GM12891 (cell line): ENCODE results near the gene AKR7A3.
A peak's percentile ranks its signal among the peaks of the same experiment; 100 is the strongest.

Experiments
- DNase-seq: peaks from one replicate; pipeline ENCODE4 v3.0.0; 2011; ENCODE audit warnings: low spot score; ENCODE audit not compliant: insufficient read length
- FAIRE-seq: peaks from 2 replicates; lab custom pipeline; 2011; peaks lifted over from hg19 to GRCh38; lab: Jason Lieb, UNC
- PAX5 ChIP-seq: IDR thresholded peaks from 2 replicates; pipeline ENCODE4 v1.6.1; 2011; ENCODE audit warnings: low read length, moderate library complexity, mild to moderate bottlenecking; ENCODE audit not compliant: insufficient read depth, severe bottlenecking
- POLR2A ChIP-seq: IDR thresholded peaks from 2 replicates; pipeline ENCODE4 v1.6.1; 2011; ENCODE audit warnings: low read depth, low read length, control low read depth
- POLR2AphosphoS5 ChIP-seq: IDR thresholded peaks from 2 replicates; pipeline ENCODE4 v1.6.1; 2011; ENCODE audit warnings: low read depth, low read length, control low read depth
- POU2F2 ChIP-seq: IDR thresholded peaks from 2 replicates; pipeline ENCODE4 v1.6.1; 2011; ENCODE audit warnings: low read depth, mild to moderate bottlenecking, control low read depth, low read length, moderate library complexity
- SPI1 ChIP-seq: IDR thresholded peaks from 2 replicates; pipeline ENCODE4 v1.6.1; 2011; ENCODE audit warnings: low read depth, low read length, control low read depth
- TAF1 ChIP-seq: IDR thresholded peaks from 2 replicates; pipeline ENCODE4 v1.6.1; 2011; ENCODE audit warnings: low read depth, low read length, control low read depth

The AKR7A3 gene

DNA sequence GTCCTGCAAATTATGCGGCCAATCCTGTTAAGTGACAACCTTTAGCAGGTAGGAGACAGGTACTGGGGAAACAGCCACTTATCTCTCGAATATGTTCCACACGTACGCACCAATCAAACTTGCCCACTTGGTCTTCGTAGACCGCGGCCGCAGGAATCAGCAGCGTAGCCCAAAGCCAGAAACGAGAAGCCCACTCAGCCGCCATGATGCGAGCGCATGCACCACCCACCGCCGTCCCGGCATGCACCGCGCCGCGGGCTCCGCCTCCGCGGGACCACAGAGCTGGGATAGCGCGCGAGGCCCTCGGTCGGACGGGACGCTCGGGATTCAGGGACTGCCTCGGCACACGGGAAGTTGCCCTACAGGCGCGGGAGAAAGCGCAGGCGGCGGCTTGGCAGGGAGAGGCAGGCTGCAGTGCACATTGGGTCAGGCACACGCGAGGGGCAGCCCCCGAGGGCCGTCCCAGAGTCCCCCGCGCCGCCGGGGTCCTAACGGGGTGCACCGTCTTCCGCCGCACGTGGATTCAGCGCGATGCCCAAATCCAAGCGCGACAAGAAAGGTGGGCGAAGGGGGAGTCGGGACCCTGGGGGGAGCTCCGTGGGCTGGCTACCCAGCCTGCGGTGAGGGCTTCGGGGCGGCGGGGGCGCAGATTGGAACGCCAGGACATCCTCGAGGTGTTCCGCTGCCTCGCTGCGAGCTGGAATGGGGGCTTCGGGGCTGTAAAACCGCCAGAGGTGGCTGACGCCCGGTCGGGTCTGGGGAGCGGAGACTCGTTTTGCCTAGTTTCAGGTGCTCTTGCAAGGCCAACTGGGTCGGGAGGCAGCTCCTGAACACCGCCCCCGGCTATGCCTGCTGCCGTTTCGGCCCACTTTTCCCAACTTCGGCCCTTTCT lies 37.0 kb downstream of the AKR7A3 start, which contains the start of the genes EMC1 and MRTO4:
Gene EMC1 (minus strand): TSS at position 220 of the 892 bp plus-strand sequence. CDS start 15 bp downstream, at position 205.
Gene MRTO4 (plus strand): TSS at position 501 of the 892 bp plus-strand sequence. CDS start 31 bp downstream, at position 532.
- DNase-seq (peak; percentile 94), FAIRE-seq (peak; percentile 97)
- TF ChIP-seq PAX5: no peak
- peak; percentile 97 for TF ChIP-seq POLR2A
- no peak; the same call in 1 of the 2 replicates for TF ChIP-seq SPI1
- TF ChIP-seq TAF1: peak; percentile 94
- peak; percentile 98 for TF ChIP-seq POLR2AphosphoS5
- peak; percentile 86 for TF ChIP-seq POU2F2

DNA sequence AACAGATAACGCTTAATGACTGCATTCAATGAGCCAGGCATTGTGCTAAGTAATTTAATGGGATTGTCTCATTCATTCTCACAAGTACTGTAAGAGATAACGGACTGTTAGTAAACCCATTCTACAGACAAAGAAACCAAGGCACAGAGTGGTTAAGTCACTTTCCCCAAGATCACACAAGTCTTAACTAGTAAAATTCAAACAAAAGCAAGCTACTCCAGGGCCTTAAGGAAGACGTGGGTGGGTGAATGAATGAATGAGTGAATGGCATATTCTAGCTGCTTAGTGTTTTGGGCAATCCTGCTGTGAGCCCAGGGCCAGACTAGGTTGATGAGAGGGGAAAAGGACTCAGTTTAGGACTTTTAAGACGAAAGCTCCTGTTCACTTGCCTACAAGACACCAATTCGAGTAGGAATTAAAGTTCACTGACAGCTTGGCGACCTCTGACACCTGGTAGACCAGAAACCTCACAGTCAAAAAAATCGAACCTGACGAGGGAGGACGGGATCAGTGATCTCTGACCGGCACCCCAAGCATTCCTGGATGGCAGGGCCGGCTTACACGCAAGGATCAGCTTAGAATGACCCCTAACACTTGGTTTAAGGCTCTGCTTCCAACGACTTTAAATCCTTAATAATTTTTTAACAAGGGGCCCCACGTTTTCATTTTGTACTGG lies 37.8 kb downstream of the AKR7A3 start:
- TF ChIP-seq POU2F2: no peak
- no peak for TF ChIP-seq TAF1
- no peak for TF ChIP-seq SPI1
- no peak for TF ChIP-seq POLR2AphosphoS5
- no peak for TF ChIP-seq PAX5
- no peak for TF ChIP-seq POLR2A
- FAIRE-seq: no peak
- DNase-seq: no peak

DNA sequence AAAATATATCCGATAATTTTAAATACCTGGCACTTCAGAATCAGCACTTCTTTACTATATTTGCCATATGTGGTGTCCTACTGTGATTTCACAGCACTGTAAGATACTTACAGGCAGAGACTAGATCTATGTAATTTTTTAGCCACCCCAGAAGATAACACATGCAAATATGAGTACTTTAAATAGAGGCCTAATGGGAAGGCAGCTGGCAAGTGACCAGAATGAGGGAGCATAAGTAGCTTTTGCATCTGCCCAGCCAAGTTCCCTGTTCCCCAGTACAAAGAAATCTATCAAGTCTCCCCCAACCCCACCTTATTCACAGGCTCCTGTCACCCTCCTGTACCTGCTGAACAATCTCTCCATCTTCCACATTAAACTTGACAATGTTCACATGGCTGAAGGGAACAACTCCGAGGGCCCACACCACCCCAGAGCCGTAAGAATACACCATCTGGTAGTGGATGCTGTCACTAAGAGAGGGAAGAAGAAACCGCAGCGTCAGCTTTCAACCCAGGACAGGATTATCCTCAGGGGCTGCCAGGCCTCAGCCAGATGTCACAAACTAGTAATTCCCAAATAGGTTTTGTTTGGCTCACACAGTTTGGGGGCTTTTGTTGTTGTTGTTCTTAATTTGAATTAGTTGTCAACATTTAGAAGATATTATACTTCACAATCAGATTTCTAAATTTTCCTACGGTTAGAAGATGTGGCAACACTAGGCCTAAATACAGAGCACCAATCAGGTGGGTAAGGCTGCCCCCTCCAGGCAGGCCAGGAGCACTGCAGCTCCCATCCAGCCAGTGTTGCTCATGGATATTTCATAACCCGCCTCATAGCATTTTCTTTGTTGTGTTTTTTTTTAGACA lies 47.7 kb downstream of the AKR7A3 start:
- DNase-seq (peak; percentile 55), FAIRE-seq (peak; percentile 86)
- TF ChIP-seq POLR2A (no peak), POLR2AphosphoS5 (no peak)

DNA sequence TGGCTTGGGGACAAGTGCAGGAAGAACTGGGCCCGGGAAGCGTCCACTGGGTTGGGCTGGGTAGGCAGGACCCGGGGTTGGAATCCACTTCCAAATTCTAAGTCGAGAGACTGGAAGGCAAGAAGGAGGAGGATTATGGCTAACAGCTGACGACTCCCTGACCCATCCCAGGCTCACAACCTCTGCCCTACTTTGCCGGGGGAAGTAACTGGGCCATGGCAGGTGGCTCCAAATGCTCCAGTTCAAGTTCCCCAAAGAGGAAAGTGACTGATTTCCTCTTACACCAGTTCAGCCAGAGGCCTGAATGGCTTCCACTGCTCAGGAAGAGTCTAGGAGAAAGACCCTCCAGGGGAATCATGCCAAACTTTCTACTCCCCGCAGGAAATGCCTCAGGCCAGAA lies 48.7 kb downstream of the AKR7A3 start:
- TF ChIP-seq PAX5 (no peak), TAF1 (no peak), POU2F2 (no peak), POLR2AphosphoS5 (no peak), POLR2A (no peak), SPI1 (no peak)
- no peak for FAIRE-seq

DNA sequence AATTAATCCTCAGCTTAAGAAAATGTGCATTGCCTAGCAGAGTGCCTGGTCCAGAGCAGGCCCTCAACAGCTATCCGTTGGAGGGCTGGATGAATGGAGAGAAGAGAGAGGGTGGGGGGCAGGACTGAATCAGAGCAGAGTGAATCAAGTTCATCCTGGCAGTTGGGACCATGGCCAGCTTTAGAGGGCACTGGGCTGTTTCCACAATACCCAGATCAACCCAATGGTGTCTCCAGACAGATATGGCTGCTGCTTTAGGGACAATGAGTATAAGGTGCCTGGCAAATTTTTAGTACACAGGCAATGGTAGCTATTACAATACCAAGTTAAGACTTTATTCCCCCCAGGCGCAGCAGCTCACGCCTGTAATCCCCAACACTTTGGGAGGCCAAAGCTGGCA lies 54.3 kb downstream of the AKR7A3 start:
- FAIRE-seq (no peak), DNase-seq (no peak)
- TF ChIP-seq PAX5 (no peak), POU2F2 (no peak), TAF1 (no peak), POLR2AphosphoS5 (no peak), POLR2A (no peak), SPI1 (no peak)

More for the DNA sequence above, 48.7 kb downstream of the AKR7A3 start:
- DNase-seq: no peak
